NT2/D1 (cell line): ENCODE measurements around the gene MBOAT2.

ENCODE experiments used
- SUZ12 ChIP-seq: IDR thresholded peaks from 2 replicates; pipeline ENCODE4 v1.6.1; 2011; ENCODE audit not compliant: insufficient read length, insufficient read depth; ENCODE audit errors: extremely low read depth
- ZNF274 ChIP-seq: IDR thresholded peaks from 2 replicates; pipeline ENCODE4 v1.6.1; 2011; ENCODE audit warnings: mild to moderate bottlenecking, low read depth, low read length

GRCh38 chr2:8935982-8936381 lies 67.5 kb downstream of the MBOAT2 start:
- TF ChIP-seq ZNF274 (no peak), SUZ12 (no peak)
